ENCODE data around the gene TTC34.
"Not testable (repeated sequence)": the region's sequence is repeated elsewhere in the genome, so short reads cannot be mapped to it uniquely, and the experiment has no call there.

TTC34 gene

GRCh38 chr1:2759433-2759832 lies 42.1 kb downstream of the TTC34 start:
- not testable (repeated sequence) for DNase-seq

- DNase-seq = not testable (repeated sequence)
Observed at GRCh38 chr1:2757519-2757918, 44.0 kb downstream of the TTC34 start.

GRCh38 chr1:2755426-2755825 lies 46.1 kb downstream of the TTC34 start:
- not testable (repeated sequence) for DNase-seq

- DNase-seq = not testable (repeated sequence)
Observed at GRCh38 chr1:2754597-2754996, 46.9 kb downstream of the TTC34 start.

GRCh38 chr1:2752503-2752902 lies 49.0 kb downstream of the TTC34 start:
- DNase-seq = not testable (repeated sequence)

- DNase-seq = not testable (repeated sequence)
Observed at GRCh38 chr1:2751866-2752265, 49.6 kb downstream of the TTC34 start.

- not testable (repeated sequence) for DNase-seq
Observed at GRCh38 chr1:2750766-2751730, 50.4 kb downstream of the TTC34 start.

GRCh38 chr1:2750041-2750680 lies 51.3 kb downstream of the TTC34 start:
- not testable (repeated sequence) for DNase-seq

GRCh38 chr1:2748626-2749025 lies 52.9 kb downstream of the TTC34 start:
- DNase-seq = not testable (repeated sequence)

GRCh38 chr1:2694796-2695195 lies 106.7 kb downstream of the TTC34 start:
- not testable (repeated sequence) for DNase-seq

- DNase-seq = not testable (repeated sequence)
Observed at GRCh38 chr1:2690180-2690579, 111.3 kb downstream of the TTC34 start.

- DNase-seq = not testable (repeated sequence)
Observed at GRCh38 chr1:2688336-2688665, 113.2 kb downstream of the TTC34 start.

GRCh38 chr1:2687638-2688335 lies 113.7 kb downstream of the TTC34 start:
- DNase-seq = not testable (repeated sequence)

- DNase-seq = not testable (repeated sequence)
Observed at GRCh38 chr1:2687174-2687591, 114.3 kb downstream of the TTC34 start.

- not testable (repeated sequence) for DNase-seq
Observed at GRCh38 chr1:2686091-2686863, 115.2 kb downstream of the TTC34 start.

- DNase-seq = not testable (repeated sequence)
Observed at GRCh38 chr1:2685671-2686070, 115.8 kb downstream of the TTC34 start.

GRCh38 chr1:2684878-2685277 lies 116.6 kb downstream of the TTC34 start:
- DNase-seq = not testable (repeated sequence)

- peak in 1 of 2 donors; percentile 2 for DNase-seq
Observed at GRCh38 chr1:2684000-2684399, 117.5 kb downstream of the TTC34 start.

- DNase-seq = not testable (repeated sequence)
Observed at GRCh38 chr1:2683321-2683741, 118.2 kb downstream of the TTC34 start.

- not testable (repeated sequence) for DNase-seq
Observed at GRCh38 chr1:2682879-2683278, 118.6 kb downstream of the TTC34 start.

GRCh38 chr1:2676726-2677125 lies 124.8 kb downstream of the TTC34 start:
- DNase-seq = not testable (repeated sequence)

GRCh38 chr1:2671656-2672055 lies 129.8 kb downstream of the TTC34 start:
- not testable (repeated sequence) for DNase-seq
